ENCODE data around the gene PSMD8.
"Not testable (repeated sequence)": the region's sequence is repeated elsewhere in the genome, so short reads cannot be mapped to it uniquely, and the experiment has no call there.

Gene PSMD8

DNA sequence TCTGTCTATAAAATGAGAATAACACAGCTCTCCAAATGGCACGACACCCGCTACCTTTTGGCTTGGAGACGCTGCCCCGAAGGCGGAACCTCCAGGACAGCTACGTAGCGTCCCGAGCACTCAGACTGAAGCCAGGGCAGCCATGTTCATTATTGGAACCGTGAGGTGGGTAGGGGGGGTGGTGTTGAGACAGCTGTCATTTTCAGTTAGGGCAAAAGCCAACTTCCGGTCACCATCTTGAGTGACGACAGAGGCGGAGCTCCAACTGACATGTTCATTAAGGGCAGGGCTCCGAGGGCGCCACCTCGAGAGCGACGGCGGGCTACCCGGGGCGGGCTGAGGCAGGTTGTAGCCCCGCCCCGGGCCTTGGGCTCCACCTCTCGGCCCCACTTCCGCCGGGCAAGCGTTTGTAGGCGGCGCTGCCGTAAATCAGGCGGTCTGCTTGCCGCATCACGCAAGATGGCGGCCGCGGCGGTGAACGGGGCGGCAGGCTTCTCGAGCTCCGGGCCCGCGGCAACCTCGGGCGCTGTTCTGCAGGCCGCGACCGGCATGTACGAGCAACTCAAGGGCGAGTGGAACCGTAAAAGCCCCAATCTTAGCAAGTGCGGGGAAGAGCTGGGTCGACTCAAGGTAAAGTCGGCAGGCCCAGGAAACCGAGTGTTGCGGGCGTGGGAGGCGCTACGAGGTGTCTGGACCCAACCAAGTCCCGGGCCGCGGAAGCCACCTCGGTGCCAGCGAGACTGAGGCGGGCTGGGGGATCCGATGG is at the start of gene PSMD8:
Gene PSMD8 (plus strand): TSS at position 240 of the 766 bp plus-strand sequence. CDS start 31 bp downstream, at position 271.
- peak; percentile 87 for DNase-seq (ENCODE audit: low read depth)

DNA sequence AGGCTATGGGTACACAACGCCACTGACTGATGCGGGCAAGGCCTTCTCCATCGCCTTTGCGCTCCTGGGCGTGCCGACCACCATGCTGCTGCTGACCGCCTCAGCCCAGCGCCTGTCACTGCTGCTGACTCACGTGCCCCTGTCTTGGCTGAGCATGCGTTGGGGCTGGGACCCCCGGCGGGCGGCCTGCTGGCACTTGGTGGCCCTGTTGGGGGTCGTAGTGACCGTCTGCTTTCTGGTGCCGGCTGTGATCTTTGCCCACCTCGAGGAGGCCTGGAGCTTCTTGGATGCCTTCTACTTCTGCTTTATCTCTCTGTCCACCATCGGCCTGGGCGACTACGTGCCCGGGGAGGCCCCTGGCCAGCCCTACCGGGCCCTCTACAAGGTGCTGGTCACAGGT is 47.8 kb upstream of the PSMD8 start:
- no peak for DNase-seq (ENCODE audit: low read depth)

DNA sequence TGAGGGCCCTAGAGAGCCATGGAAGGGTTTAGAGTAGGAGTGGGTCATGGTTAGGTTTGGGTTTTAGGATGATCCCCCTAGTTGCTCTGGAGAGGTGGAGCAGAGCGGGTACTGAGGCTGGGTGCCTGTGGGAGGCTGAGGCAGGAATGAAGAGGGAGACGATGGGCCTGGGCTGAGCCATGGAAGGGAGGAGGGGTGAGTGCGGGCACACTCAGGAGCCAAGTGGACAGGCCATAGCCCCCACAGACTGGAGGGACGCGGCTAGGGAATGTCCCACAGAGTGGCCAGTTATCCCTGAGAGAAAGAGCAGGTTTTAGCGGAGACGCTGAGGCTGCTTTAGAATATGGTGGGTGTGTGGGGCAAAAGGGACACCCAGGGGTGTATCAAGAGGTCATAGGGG is 44.7 kb upstream of the PSMD8 start:
- no peak for DNase-seq (ENCODE audit: low read depth)

DNA sequence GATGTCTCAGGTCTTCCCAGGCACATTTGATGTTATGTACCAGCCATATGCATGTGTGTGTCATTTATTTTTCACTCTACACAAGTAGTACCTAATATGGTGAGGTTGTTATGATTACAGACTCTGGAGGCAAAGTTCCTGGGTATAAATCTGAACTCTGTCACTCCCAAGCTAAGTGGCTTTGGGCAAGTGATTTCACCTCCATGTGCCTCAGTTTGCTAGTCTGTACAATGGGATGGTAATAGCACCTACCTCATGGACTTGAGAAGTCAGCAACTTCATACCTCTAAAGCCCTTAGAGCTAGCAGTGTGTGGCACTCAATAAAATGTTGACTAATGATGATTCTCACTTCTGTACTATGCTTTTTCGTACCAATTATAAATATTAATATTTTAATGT is 42.6 kb upstream of the PSMD8 start:
- DNase-seq (ENCODE audit: low read depth), result no peak

DNA sequence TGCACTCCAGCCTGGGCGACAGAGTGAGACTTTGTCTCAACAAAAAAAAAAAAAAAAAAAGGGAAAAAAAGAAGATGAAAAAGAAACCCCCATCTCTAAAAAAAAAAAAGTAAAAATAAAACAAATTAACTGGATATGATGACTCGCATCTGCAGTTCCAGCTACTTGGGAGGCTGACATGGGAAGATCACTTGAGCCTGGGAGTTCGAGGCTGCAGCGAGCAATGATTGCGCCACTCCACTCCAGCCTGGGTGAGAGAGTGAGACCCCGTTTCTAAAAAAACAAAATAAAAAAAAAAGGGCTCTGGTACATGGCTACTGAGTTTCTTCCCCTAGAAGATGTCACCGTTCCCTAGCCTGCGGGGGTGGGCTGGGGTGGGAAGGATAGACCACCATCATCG is 41.1 kb upstream of the PSMD8 start:
- DNase-seq (ENCODE audit: low read depth), result no peak

DNA sequence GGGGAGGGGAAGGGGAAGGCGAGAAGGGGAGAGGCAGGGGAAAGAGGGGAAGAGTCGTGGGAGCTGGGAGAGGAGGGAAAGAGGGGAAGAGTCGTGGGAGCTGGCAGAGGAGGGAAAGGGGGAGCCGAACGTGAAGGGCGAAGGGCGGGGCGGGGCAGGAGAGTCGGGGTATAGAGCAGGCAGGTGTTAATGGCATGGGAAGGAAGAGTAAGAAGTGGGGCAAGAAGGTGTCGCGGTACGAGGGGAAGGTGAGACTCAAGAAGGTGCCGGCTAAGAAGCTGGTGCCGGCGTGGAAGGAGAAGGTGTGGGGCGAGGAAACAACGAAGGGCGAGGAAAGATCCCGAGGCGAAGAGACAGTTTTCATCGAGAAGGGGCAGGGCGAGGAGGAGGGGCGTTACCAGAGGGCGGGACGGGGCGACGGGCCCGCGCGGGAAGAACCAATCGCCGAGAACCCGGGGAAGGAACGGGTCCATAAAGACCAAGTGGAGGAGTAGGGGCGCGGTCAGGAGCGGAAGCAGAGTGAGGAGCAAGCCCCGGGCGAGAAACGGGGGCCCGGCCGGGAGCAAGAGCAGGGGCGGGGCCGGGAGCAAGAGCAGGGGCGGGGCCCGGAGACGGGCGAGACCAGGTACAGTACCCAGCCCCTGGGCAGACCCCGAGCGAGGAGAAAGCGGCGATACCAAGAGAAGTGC is 38.3 kb upstream of the PSMD8 start:
- peak; percentile 81 for DNase-seq (ENCODE audit: low read depth)

DNA sequence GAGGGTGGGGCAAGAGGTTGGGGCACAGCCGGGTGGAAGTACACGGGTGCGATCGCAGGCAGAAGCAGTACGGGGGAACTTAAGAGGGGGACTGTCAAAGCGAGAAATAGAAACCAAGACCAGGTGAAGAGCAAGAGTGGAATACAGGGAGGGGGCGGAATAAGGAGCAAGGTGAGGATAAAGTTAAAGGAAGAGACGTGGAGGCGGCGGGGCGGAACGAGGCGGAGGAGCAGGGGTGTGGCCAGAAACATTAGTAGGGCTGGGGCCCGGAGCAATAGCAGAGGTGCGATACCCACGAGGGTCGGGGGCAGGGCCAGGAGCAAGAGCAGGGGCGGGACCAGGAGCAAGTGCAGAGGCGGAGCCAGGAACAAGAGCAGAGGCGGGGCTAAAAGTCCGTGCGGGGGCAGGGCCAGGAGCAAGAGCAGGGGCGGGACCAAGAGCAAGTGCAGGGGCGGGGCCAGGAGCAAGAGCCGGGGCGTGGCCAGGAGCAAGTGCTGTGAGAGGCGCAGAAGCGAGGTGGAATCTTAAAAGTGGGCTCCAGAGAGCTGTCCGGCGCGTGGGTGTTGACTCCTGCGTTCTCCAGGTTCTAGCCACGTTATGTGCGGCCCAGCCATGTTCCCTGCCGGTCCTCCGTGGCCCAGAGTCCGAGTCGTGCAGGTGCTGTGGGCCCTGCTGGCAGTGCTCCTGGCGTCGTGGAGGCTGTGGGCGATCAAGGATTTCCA is 37.6 kb upstream of the PSMD8 start:
- peak; percentile 72 for DNase-seq (ENCODE audit: low read depth)

DNA sequence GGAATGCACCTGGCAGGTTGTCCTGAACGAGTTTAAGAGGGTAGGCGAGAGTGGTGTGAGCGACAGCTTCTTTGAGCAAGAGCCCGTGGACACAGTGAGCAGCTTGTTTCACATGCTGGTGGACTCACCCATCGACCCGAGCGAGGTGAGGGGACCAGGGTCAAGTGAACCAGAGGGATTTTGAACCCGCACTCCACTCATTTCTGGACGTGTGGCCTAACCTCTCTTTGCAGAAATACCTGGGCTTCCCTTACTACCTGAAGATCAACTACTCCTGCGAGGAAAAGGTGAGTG is 37.1 kb upstream of the PSMD8 start:
- no peak for DNase-seq (ENCODE audit: low read depth)

DNA sequence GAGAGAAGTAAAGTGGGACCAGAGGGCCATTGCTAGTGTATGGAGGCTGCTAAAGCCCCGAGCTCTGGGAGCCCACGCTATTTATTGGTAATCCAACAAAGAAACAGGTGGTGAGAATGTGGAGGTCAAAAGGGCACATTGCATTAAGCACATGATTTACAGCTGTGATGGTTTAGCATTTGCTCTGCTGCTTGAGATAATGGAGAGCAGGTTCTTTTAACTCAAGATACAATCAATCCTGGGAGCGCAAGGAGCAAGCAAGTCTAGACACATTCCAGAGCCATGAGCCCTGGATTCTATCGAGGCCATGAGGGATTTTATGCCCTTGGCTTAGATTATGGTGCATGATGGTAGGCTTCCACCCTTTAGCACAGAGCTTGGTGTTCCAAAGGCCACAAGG is 35.4 kb upstream of the PSMD8 start:
- DNase-seq (ENCODE audit: low read depth), result not testable (repeated sequence)

DNA sequence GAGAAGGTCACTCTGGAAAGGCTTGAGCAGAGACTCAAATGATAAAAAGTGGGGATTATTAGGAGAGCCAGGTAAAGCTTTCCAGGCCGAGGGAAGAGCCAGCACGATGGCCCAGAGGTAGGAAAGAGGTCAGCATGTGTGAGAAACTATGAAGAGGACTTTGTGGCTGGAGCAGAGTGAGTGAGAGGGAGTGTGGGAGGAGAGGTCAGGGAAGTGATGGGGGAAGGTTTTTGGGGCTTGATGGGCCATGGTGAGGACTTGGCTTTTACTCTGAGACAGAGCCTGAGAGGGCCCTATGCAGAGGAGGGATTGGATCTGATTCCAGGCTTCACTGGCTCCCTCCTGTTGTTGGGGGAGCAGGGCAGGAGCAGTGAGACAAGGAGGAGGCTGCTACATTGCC is 33.4 kb upstream of the PSMD8 start:
- DNase-seq (ENCODE audit: low read depth), result no peak

DNA sequence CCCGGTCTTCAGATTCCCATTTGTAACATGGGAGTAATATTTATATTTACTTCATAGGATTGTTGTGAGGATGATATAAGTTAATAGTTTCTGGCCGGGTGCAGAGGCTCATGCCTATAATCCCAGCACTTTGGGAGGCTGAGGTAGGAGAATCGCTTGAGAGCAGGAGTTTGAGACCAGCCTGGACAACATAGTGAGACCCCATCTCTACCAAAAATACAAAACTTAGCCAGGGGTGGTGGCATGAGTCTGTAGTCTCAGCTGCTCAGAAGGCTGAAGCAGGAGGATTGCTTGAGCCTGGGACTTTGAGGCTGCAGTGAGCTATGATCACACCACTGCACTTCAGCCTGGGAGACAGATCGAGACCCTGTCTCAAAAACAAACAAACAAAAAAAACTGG is 27.5 kb upstream of the PSMD8 start:
- DNase-seq (ENCODE audit: low read depth), result no peak

DNA sequence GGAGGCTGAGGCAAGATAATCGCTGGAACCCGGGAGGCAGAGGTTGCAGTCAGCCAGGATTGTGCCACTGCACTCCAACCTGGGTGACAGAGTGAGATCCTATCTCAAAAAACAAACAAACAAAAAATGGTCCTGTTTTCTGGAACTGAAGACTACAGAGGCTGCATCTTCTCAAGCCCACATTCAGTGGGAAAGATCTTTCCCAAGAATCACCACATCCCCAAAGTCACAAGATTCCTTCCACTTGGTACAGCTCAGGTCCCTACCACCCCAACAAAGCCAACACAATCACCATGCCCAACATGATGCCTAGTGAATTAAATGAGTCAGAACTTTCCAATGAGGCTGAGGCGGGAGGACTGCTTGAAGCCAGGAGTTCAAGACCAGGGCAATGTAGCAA is 23.5 kb upstream of the PSMD8 start:
- DNase-seq (ENCODE audit: low read depth), result no peak

DNA sequence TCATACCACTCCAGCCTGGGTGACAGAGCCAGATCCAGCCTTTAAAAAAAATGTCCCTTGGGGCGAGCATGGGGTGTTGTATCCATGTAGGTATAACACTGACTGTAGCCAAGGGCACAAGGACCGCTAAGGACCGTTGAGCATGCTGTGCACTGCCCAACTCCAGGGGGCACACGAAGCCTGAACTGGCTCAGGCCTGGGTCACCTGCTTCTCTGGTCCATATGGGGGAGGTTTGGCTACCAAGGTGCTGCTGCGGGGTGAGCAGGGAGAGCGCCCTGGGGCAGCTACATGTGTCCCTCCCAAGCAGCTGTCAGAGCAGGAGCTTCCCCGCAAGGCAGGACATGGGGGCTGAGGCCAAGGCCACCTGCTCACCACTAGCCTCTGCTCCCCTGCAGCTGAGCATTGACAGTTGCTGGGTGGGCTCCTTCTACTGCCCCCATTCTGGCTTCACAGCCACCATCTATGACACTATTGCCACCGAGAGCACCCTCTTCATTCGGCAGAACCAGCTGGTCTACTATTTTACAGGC is 22.4 kb upstream of the PSMD8 start:
- no peak for DNase-seq (ENCODE audit: low read depth)

DNA sequence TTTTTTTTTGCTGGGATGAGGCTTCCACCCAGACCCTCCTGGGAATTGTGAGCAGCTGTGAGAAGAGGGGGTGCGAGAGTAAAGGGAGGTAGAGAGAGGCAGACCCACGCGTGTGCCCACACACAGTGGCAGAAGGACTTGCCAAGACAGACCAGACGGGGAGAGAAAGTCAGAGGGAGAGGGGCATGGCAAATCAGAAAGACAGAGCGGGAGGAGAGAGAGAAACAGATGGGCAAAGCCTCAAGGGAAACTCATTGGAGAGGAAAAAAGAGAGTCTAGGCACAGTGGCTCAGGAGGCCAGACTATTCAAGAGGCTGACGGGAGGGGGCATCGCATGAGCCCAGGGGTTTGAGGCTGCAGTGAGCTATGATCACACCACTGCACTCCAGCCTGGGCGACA is 21.8 kb upstream of the PSMD8 start:
- DNase-seq (ENCODE audit: low read depth), result no peak

DNA sequence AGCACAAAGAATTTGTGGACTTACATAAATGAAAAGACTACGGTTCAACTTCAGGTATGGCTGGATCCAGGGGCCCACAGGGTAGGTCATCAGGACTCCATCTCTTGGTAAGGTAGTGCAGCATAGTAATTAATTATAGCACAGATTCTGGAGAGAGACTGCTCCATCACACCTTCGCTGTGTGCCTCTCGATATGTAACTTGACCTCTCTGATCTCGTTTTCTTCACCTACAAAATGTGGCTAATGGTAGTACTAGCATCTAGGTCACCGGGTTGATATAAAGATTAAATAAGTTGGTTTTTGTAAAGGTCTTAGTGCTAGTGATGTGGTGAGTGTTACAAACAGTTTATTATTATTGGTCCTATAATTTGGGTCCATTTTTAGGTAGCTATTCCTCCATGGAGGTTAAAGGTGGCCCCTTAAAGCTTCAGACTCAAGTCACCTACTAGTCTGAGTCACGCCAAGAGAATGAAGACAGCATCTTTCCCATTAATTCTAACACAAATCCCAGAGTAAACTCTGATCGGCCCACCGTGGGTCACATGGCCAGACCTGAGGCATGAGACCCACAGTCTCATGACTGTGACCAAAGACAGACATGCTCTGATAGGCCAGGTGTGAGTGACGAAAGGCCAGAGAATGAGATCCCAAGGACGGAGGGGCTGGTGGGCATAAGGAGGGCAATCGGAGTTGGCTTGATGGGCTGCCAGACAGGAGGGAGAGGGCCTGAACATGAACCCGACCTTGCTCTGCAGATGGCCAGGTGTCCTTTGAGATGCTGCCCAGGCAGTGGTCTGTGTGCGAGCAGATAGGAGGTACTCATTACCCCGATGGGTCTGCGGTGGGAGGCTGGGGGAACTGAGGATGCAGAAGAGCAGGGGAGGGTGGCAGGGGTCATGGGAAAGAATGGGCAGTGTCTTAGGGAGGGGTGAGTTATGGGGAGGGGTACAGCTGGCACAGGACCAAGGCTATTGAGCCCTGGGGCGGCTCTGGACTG is 18.3 kb upstream of the PSMD8 start:
- no peak for DNase-seq (ENCODE audit: low read depth)

DNA sequence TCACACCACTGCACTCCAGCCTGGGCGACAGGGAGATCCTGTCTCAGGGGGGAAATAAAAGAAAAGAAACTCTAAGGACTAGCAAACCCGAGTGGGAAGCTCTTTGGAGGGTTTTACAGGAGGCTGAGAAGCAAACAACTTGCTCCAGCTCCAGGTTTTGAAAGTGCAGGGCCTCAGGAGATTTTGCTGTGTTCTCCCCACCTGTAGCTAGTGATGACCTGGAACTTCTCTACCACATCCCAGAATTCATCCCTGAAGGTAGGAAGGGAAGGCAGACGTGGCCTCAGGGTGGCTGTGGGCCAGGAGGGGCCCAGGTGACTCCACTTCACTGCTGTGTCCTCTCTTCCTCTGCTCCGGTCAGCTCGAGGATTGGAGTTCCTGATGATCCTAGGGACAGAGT is 16.3 kb upstream of the PSMD8 start:
- no peak for DNase-seq (ENCODE audit: low read depth)

DNA sequence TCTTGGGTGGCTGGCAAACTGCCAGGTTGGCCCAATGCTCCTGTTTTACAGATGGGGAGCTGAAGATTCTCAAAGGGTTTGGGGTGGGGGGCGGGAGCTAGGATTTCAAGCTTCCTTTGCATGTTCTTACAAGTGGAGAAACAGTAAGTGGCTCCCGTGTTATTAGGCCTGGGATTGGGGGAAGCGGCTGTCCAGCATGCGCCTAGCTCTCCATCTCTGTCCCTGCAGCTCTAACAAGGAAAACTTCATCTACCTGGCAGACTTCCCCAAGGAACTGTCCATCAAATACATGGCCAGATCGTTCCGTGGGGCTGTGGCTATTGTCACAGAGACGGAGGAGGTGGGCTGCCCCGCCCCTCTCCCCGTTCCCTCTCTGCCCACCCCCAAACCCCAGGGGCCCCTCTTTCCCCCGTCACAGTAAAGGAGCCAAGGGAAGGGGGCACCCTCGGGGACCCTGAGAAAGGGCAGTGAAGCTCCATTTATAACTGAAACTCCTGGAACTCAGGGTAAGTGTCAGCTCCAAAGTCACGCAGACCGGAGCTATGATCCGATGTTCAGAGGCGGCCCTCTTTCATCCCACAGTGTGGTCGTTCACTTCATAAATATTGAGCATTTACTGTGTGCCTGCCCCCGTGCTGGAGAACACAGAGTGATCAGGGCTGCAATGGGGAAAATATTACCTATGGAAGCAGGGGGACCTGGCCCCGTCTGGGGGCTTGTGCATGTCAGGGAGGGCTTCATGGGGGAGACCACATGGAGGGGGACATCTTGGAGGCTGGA is 14.9 kb upstream of the PSMD8 start:
- DNase-seq (ENCODE audit: low read depth), result no peak

DNA sequence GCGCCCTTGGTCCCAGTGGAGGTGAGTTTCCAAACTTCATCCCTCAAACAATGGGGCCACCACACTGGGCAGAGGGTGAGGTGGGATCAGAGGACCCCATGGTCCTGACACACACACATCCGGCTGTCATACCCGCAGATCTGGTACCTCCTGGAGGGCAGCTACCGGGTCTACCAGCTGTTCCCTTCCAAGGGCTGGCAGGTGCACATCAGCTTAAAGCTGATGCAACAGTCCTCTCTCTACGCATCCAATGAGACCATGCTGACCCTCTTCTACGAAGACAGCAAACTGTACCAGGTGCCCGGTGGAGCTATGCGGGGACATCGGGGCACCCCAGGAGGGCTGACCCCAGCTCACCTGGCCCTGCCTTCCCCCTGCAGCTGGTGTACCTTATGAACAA is 14.0 kb upstream of the PSMD8 start:
- no peak for DNase-seq (ENCODE audit: low read depth)

DNA sequence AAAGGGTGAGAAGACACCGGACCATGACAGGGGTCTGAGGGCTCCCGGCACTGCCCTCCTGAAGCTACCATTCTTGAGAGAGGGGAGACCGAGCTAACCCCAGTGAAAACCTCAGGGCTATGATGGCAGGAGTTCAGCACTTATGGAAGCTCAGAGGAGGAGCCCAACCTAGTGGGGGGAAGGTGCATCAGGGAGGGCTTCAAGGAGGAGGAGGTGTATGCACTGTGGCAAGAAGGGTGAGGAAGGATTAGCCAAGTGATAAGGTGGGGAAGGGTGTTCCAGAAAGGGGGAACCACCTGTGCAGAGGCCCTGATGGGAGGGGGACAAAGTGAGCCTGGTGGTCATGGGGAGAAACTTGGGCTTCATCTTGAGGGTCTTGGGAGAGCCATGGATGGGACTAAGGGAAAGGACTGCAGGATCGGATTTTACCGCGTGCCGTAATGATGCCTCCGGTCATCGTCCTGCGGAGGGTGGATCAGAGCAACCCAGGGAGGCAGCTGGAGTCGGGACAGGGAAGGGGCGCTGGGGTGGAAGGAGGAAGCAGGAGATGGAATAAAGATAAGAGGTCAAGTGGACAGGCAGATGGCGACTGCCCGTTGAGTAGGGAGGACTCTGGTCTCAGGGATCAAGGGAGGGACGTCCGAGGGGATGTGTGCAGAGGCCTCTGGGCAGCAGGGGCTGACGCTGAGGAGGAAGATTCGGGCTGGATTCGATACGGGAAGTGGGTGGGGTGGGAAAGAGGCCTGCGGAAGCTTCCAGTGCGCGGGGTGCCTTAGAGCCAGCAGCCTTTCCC is 13.3 kb upstream of the PSMD8 start:
- no peak for DNase-seq (ENCODE audit: low read depth)

DNA sequence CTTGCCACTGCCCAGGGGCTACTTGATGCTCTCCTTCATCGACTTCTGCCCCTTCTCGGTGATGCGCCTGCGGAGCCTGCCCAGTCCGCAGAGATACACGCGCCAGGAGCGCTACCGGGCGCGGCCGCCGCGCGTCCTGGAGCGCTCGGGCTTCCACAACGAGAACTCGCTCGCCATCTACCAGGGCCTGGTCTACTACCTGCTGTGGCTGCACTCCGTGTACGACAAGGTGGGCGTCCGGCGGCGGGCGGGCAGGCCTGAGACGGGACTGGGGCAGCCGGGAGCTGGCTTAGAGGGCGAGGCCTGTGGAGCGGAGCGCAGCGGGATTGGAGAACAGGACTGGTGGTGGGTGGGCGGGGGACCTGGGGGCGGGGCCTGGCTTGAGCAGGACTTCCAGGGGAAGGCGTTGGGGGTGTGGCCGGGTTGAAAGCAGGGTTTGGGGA is 12.7 kb upstream of the PSMD8 start:
- DNase-seq (ENCODE audit: low read depth), result no peak

Measured in non-pigmented ciliary epithelial cell (primary cell).